Neural progenitor cell (in vitro differentiated cells): ENCODE measurements around the gene TBC1D24. TPM values are rescaled to one million over a fixed set of nuclear protein-coding genes. Genes with fewer than 3 reads are reported as not detected.

Experiments used
- DNase-seq: peaks from one replicate; pipeline ENCODE4 v3.0.0-alpha.2; 2016; ENCODE audit warnings: low spot score
- H2AFZ ChIP-seq: fragments of 200-600 bp; sonication (generic); replicated peaks from 2 replicates; pipeline ENCODE4 v1.6.1; 2016; ENCODE audit warnings: antibody characterized with exemption
- H3F3A ChIP-seq: fragments of 200-600 bp; sonication (generic); 2 replicates; pipeline ENCODE4 v1.6.1; 2016; ENCODE audit warnings: antibody characterized with exemption, low read depth
- H3K27ac ChIP-seq: fragments of 200-600 bp; sonication (generic); 2 replicates; pipeline ENCODE4 v1.5.1; 2016; ENCODE audit warnings: mild to moderate bottlenecking
- H3K27me3 ChIP-seq: fragments of 200-600 bp; sonication (generic); 2 replicates; pipeline ENCODE4 v1.6.1; 2016; ENCODE audit warnings: mild to moderate bottlenecking, moderate library complexity
- H3K36me3 ChIP-seq: fragments of 200-600 bp; sonication (generic); 2 replicates; pipeline ENCODE4 v1.5.1; 2016
- H3K4me1 ChIP-seq: fragments of 200-600 bp; sonication (generic); 2 replicates; pipeline ENCODE4 v1.6.1; 2016; ENCODE audit warnings: mixed run types
- H3K4me2 ChIP-seq: fragments of 200-600 bp; sonication (generic); 2 replicates; pipeline ENCODE4 v1.6.1; 2016
- H3K4me3 ChIP-seq: fragments of 200-600 bp; sonication (generic); 2 replicates; pipeline ENCODE4 v1.5.1; 2016
- H3K79me2 ChIP-seq: fragments of 200-600 bp; sonication (generic); 2 replicates; pipeline ENCODE4 v1.6.1; 2016; ENCODE audit warnings: low read depth
- H3K9ac ChIP-seq: fragments of 200-600 bp; sonication (generic); 2 replicates; pipeline ENCODE4 v1.6.1; 2016
- H3K9me3 ChIP-seq: fragments of 200-600 bp; sonication (generic); 2 replicates; pipeline ENCODE4 v1.5.1; 2016; ENCODE audit warnings: low read depth
- H4K20me1 ChIP-seq: fragments of 200-600 bp; sonication (generic); 2 replicates; pipeline ENCODE4 v1.6.1; 2016; ENCODE audit warnings: low read depth
- H3K27ac Mint-ChIP-seq: 3 replicates; pipeline ENCODE4 v1.8.0; 2021; ENCODE audit warnings: mixed read lengths
- H3K27me3 Mint-ChIP-seq: 2 replicates; pipeline ENCODE4 v1.8.0; 2022; ENCODE audit warnings: low read depth, mild to moderate bottlenecking, inconsistent platforms, moderate library complexity, mixed read lengths; ENCODE audit not compliant: insufficient read depth
- H3K36me3 Mint-ChIP-seq: 3 replicates; pipeline ENCODE4 v1.8.0; 2021; ENCODE audit warnings: mixed read lengths
- H3K4me1 Mint-ChIP-seq: 3 replicates; pipeline ENCODE4 v1.8.0; 2021; ENCODE audit warnings: mixed read lengths
- H3K4me3 Mint-ChIP-seq: 3 replicates; pipeline ENCODE4 v1.8.0; 2021; ENCODE audit warnings: mild to moderate bottlenecking, moderate library complexity, mixed read lengths
- H3K9me3 Mint-ChIP-seq: 3 replicates; pipeline ENCODE4 v1.8.0; 2020; ENCODE audit warnings: mixed read lengths
- CTCF ChIP-seq: fragments of 200-600 bp; sonication (generic); IDR thresholded peaks from 2 replicates; pipeline ENCODE4 v1.5.1; 2017; ENCODE audit warnings: antibody characterized with exemption, mild to moderate bottlenecking
- EZH2 ChIP-seq: fragments of 200-600 bp; sonication (generic); IDR thresholded peaks from 2 replicates; pipeline ENCODE4 v1.6.1; 2017; ENCODE audit warnings: antibody characterized with exemption, mild to moderate bottlenecking, moderate library complexity
- EZH2phosphoT487 ChIP-seq: fragments of 200-600 bp; sonication (generic); IDR thresholded peaks from 2 replicates; pipeline ENCODE4 v1.6.1; 2017; ENCODE audit warnings: antibody characterized with exemption
- total RNA-seq: library from RNA; depleted of rRNA; stranded (reverse); fragments of >200 nt; gene quantifications from 2 replicates; pipeline ENCODE4 v1.2.3, GENCODE V29; 2015; ENCODE audit warnings: low replicate concordance

TBC1D24 gene
- total RNA-seq, 1 donor from 2014 or later: 8.2 TPM

GRCh38 chr16:2498531-2499253 lies 23.8 kb downstream of the TBC1D24 start:
- Histone ChIP-seq H4K20me1 (no peaks in the 10 kb centered on the region), H3K36me3 (no peaks in the 10 kb centered on the region), H2AFZ (no peak overlapping the region), H3K79me2 (no peaks in the 10 kb centered on the region), H3K4me1 (peaks cover 6% of the 10 kb centered on the region), H3K9ac (no peak overlapping the region), H3K27ac (no peak overlapping the region), H3K4me3 (no peak overlapping the region), H3K9me3 (no peaks in the 10 kb centered on the region), H3K27me3 (no peaks in the 10 kb centered on the region), H3K4me2 (no peak overlapping the region), H3F3A (peaks cover 4% of the 10 kb centered on the region)
- no peak for TF ChIP-seq EZH2phosphoT487
- TF ChIP-seq CTCF: no peak
- no peak for TF ChIP-seq EZH2
- DNase-seq: no peak
- H3K4me1 Mint-ChIP-seq: peaks cover 3% of the 10 kb centered on the region
- no peaks in the 10 kb centered on the region for H3K9me3 Mint-ChIP-seq
- no peak overlapping the region for H3K27ac Mint-ChIP-seq
- no peak overlapping the region for H3K4me3 Mint-ChIP-seq
- H3K27me3 Mint-ChIP-seq: peaks cover 2% of the 10 kb centered on the region
- peaks cover 3% of the 10 kb centered on the region for H3K36me3 Mint-ChIP-seq

GRCh38 chr16:2499454-2499853 lies 24.5 kb downstream of the TBC1D24 start:
- no peak overlapping the region for H3K4me3 Mint-ChIP-seq
- TF ChIP-seq EZH2phosphoT487 (no peak), CTCF (no peak), EZH2 (no peak)
- peaks cover 6% of the 10 kb centered on the region for H3K4me1 ChIP-seq
- H2AFZ ChIP-seq: no peak overlapping the region
- no peaks in the 10 kb centered on the region for H3K9me3 ChIP-seq
- no peak overlapping the region for H3K4me3 ChIP-seq
- H3K36me3 ChIP-seq: no peaks in the 10 kb centered on the region
- no peaks in the 10 kb centered on the region for H4K20me1 ChIP-seq
- H3K79me2 ChIP-seq: no peaks in the 10 kb centered on the region
- H3K27ac ChIP-seq: no peak overlapping the region
- peaks cover 3% of the 10 kb centered on the region for H3K4me1 Mint-ChIP-seq
- DNase-seq: no peak
- no peak overlapping the region for H3K27ac Mint-ChIP-seq
- H3K9ac ChIP-seq: no peak overlapping the region
- no peaks in the 10 kb centered on the region for H3K27me3 ChIP-seq
- H3K36me3 Mint-ChIP-seq: peaks cover 3% of the 10 kb centered on the region
- H3K4me2 ChIP-seq: no peak overlapping the region
- no peaks in the 10 kb centered on the region for H3K9me3 Mint-ChIP-seq
- H3F3A ChIP-seq: peaks cover 4% of the 10 kb centered on the region
- peaks cover 2% of the 10 kb centered on the region for H3K27me3 Mint-ChIP-seq

DNA sequence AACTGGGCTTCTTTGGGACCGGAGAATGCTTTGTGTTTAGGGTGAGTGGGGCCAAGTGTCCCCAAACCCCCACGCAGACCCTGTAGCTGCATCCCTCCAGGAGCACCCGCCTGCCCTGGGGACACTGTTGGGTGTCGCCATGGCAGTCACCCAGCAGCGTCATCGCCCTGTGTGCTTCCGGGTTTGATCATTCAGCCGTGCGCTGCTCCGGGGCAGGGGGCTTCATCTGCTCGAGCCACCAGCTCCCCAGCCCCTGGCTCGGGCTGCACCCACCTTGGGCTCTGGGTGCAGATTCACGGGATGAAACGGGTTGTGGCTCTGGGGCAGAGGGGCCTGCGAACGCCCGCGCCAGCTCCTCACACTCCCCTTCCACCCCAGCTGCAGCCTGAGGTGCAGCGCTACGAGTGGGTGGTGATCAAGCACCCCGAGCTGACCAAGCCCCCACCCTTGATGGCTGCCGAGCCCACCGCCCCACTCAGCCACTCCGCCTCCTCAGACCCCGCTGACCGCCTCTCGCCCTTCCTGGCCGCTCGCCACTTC lies 25.0 kb downstream of the TBC1D24 start:
- Histone ChIP-seq H3K36me3 (no peaks in the 10 kb centered on the region), H3K9me3 (no peaks in the 10 kb centered on the region), H3K79me2 (no peaks in the 10 kb centered on the region), H3K4me3 (no peak overlapping the region), H3K4me1 (peaks cover 6% of the 10 kb centered on the region), H3K27ac (no peak overlapping the region), H3K27me3 (no peaks in the 10 kb centered on the region), H3K9ac (no peak overlapping the region), H4K20me1 (no peaks in the 10 kb centered on the region), H2AFZ (no peak overlapping the region), H3K4me2 (no peak overlapping the region), H3F3A (peaks cover 4% of the 10 kb centered on the region)
- no peak overlapping the region for H3K4me3 Mint-ChIP-seq
- peaks cover 3% of the 10 kb centered on the region for H3K36me3 Mint-ChIP-seq
- no peak overlapping the region for H3K27ac Mint-ChIP-seq
- DNase-seq: no peak
- peaks cover 3% of the 10 kb centered on the region for H3K27me3 Mint-ChIP-seq
- TF ChIP-seq EZH2 (no peak), CTCF (no peak), EZH2phosphoT487 (no peak)
- no peaks in the 10 kb centered on the region for H3K9me3 Mint-ChIP-seq
- H3K4me1 Mint-ChIP-seq: peaks cover 3% of the 10 kb centered on the region
